Thymus (tissue), 11 donors: ENCODE measurements around the gene OSMR. TPM values are rescaled to one million over a fixed set of nuclear protein-coding genes. Genes with fewer than 3 reads are reported as not detected.

ENCODE experiments used
- DNase-seq, 9 donors: peaks; one replicate each; pipeline ENCODE4 v3.0.0-alpha.2; 2013; ENCODE audit warnings: low spot score in 9 of 9, low read depth in 6 of 9, missing footprints in 1 of 9
- H3K27ac ChIP-seq, 2 donors: one replicate each; pipeline ENCODE4 v1.5.1; 2013; ENCODE audit warnings: control low read depth in 1 of 2, low read depth in 1 of 2, low read length in 1 of 2, mild to moderate bottlenecking in 1 of 2, moderate library complexity in 1 of 2
- H3K27me3 ChIP-seq, 2 donors: one replicate each; pipeline ENCODE4 v1.5.1; 2013; ENCODE audit warnings: low read length in 1 of 2; ENCODE audit not compliant: control insufficient read depth in 2 of 2, insufficient read depth in 1 of 2
- H3K36me3 ChIP-seq, 2 donors: one replicate each; pipeline ENCODE4 v1.5.1; 2013; ENCODE audit warnings: low read length in 1 of 2, mild to moderate bottlenecking in 1 of 2, moderate library complexity in 1 of 2; ENCODE audit not compliant: control insufficient read depth in 2 of 2, insufficient read depth in 2 of 2
- H3K4me1 ChIP-seq, 2 donors: one replicate each; pipeline ENCODE4 v1.5.1; 2013; ENCODE audit warnings: low read length in 2 of 2; ENCODE audit not compliant: control insufficient read depth in 2 of 2, insufficient read depth in 2 of 2
- H3K4me3 ChIP-seq, 2 donors: one replicate each; pipeline ENCODE4 v1.5.1; 2013; ENCODE audit warnings: low read length in 2 of 2, control low read depth in 1 of 2, mild to moderate bottlenecking in 1 of 2
- H3K9me3 ChIP-seq, 2 donors: one replicate each; pipeline ENCODE4 v1.5.1; 2013; ENCODE audit warnings: low read length in 1 of 2, mild to moderate bottlenecking in 1 of 2; ENCODE audit not compliant: control insufficient read depth in 2 of 2, insufficient read depth in 1 of 2
- WGBS: extraction: QIAGEN DNeasy Blood & Tissue Kit; methylation state at CpG from one replicate; pipeline ENCODE4 v1.1.7; 2013; 5-methylcytosine and 5-hydroxymethylcytosine counted together
- polyA plus RNA-seq: library from polyadenylated mRNA; stranded (reverse); fragments of 200-250 nt; gene quantifications from one replicate; pipeline ENCODE4 v1.2.3, GENCODE V29; 2013
- total RNA-seq: library from RNA; stranded (reverse); fragments of 120-200 nt; gene quantifications from one replicate; pipeline ENCODE4 v1.2.4, GENCODE V29; 2013
- donor health status: healthy.

The OSMR gene
- total and polyA plus RNA-seq, 2 donors: 7.6 to 32.0 TPM

DNA sequence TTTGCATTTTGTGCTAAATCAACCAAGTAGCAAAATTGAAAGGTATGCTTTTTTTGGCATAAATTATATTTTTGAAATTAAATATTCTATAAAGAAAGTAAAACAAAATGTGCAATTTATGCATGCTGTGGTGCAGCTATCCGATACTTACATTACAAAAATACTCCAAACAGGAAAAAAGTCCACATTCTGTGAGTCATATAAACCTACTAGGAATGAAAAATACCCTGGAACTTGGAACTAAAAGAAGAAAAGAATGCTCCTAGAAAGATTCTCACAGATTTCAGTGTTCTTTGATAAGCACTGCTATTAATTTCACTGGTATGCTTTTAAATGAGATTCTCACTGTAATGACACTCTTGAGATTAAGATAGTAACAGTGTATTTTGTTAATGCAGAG lies 92.6 kb downstream of the OSMR start:
- 95% methylated on average over 1 of the region's 1 CpG for WGBS
- no peaks in the 10 kb centered on the region for H3K27me3 ChIP-seq
- H3K4me1 ChIP-seq: no peaks in the 10 kb centered on the region
- H3K36me3 ChIP-seq: peaks cover 11 to 44% of the 10 kb centered on the region in 2 donors
- H3K27ac ChIP-seq: no peak overlapping the region
- H3K4me3 ChIP-seq: no peak overlapping the region
- no peaks in the 10 kb centered on the region for H3K9me3 ChIP-seq
- DNase-seq: no peak

DNA sequence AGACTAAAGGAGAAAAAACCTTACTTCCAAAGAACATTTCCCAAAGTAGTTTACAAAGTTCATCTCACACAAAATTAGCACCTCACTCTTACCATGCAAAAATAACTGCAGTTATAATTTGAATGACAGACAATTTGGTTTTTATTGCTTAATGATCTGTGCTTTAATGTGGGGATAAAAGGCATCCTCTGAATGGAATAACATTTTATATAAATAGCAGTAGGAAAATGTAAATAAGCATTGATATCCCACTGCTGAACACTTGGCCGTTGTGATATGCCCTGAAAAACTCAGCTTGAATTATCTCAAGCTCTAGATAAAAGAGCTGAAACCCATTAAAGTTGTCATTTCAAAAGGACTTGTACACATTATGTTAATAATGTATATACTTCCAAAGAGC lies 93.2 kb downstream of the OSMR start:
- Histone ChIP-seq H3K9me3 (no peaks in the 10 kb centered on the region), H3K27me3 (no peaks in the 10 kb centered on the region), H3K4me3 (no peak overlapping the region), H3K27ac (no peak overlapping the region), H3K36me3 (peaks cover 11 to 47% of the 10 kb centered on the region in 2 donors), H3K4me1 (no peaks in the 10 kb centered on the region)
- WGBS: 97% methylated on average over 1 of the region's 1 CpG
- DNase-seq: no peak

DNA sequence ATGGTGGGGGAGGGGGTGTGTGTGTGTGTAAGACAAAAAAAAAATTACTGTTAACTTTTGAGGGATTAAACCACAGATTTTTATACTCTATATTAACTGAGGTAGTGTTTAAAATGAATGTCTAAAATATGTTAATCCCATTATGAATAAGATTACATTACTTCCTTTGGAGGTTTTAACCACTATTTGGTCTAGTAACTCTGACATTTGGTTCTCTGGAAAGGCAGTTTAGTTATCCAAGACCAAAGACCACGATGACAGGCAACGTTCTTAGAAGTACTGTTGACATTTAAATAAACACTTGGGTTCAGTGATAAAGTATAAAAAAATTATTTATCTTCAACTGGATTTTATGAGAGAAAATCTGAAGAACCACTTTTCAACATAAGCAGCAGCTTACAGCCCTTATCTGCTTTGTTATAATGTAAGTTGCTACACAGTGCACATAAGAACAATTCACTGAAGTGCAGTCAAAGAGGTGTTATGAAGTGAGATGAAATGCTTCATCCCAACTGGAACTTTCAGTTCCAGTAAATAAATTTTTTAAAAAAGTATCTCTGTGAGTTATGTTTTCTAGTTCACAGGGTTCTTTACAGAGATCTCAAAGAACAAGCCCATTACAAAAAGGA lies 94.5 kb downstream of the OSMR start:
- no peak for DNase-seq
- H3K36me3 ChIP-seq: peaks cover 16 to 60% of the 10 kb centered on the region in 2 donors
- H3K9me3 ChIP-seq: no peaks in the 10 kb centered on the region
- no peaks in the 10 kb centered on the region for H3K27me3 ChIP-seq
- 91% methylated on average over 2 of the region's 2 CpGs for WGBS
- no peak overlapping the region for H3K27ac ChIP-seq
- H3K4me3 ChIP-seq: no peak overlapping the region
- H3K4me1 ChIP-seq: no peaks in the 10 kb centered on the region

DNA sequence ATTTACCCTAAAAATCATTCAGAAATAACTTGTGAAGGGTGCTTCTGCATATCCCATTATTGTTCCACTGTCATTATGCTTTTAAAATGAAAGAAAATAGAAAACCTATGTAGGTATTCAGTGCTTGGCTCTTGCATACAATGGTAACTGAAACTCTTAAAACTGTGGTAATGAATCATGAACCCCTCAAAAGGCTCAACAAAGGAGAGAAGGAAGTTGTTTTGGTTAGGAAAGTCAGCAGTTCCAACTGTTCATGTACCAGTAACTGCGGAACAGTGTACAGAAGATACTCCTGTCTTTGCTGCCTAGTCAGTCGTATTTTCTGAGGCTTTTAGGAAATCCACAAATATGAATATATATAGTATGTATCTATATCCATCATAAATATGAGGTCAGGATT lies 96.1 kb downstream of the OSMR start:
- H3K9me3 ChIP-seq: no peaks in the 10 kb centered on the region
- no peak for DNase-seq
- WGBS: 100% methylated on average over 2 of the region's 2 CpGs
- peaks cover 16 to 59% of the 10 kb centered on the region in 2 donors for H3K36me3 ChIP-seq
- H3K27me3 ChIP-seq: no peaks in the 10 kb centered on the region
- no peak overlapping the region for H3K4me3 ChIP-seq
- H3K4me1 ChIP-seq: no peaks in the 10 kb centered on the region
- no peak overlapping the region for H3K27ac ChIP-seq

DNA sequence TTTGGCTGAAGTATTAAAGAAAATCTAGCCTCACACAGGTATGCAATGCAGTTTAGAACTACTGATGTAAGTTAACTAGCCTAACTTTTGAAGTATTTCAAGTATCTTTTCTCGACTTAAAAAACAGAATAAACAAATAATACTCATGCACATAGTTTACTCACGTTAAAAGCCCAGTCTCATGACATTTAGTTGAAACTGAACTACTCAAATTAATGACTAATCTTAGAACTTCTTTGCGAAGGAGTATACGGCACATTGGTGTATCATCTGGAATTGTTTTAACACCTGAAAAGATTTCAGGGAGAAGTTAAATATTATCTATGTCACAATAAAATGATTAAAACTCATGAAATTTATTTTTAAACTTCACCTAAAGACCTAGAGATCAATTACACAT lies 98.5 kb downstream of the OSMR start:
- no peak overlapping the region for H3K4me3 ChIP-seq
- no peaks in the 10 kb centered on the region for H3K9me3 ChIP-seq
- DNase-seq: no peak
- no peaks in the 10 kb centered on the region for H3K4me1 ChIP-seq
- H3K27me3 ChIP-seq: no peaks in the 10 kb centered on the region
- 98% methylated on average over 4 of the region's 4 CpGs for WGBS
- no peak overlapping the region for H3K27ac ChIP-seq
- peaks cover 20 to 57% of the 10 kb centered on the region in 2 donors for H3K36me3 ChIP-seq

DNA sequence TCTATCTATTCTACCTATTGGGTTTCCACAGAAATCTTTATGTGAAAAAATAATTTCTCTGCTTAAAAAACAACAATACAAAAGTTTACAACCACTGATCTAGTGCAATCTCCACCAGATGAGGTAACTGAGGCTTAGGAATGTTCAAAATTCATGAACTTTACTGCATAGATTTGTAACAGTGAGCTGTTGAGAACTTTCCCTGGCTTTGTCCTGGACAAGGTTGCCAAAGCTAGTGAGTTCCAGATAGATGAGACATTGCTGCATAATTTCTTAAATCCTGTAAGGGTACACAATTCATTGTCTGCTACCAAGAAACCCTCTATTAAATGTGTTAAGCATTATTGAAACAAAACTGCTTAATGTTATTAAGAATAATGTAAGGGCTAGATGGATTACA lies 102.7 kb downstream of the OSMR start:
- Histone ChIP-seq H3K4me3 (no peak overlapping the region), H3K36me3 (peaks cover 20 to 66% of the 10 kb centered on the region in 2 donors), H3K27me3 (no peaks in the 10 kb centered on the region), H3K9me3 (no peaks in the 10 kb centered on the region), H3K4me1 (no peaks in the 10 kb centered on the region), H3K27ac (no peak overlapping the region)
- DNase-seq: no peak

DNA sequence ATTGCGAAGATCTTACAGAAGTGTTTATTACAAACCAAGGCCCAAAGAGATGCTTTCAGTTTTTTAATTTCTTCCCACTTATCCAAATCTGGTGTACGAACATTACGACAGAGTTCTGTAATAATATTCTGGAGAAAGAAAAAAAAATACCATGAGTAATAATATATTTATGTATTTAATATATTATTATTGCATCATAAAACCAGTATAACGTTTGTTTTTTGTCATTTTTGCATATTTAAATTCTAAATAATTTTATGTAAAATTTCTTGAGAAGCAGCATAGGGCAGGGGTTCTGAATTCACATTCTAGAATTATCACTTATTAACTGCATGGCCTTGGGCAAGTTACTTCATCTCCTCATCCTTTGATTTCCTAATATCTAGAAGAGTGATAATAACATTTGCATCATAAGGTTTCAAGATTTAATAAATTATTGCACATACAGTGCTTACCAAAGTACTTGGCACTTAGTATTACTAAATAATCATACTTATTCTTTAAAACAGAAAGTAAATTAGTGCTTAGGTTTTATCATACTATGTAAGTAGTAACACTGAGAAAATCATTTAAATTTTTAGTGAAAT lies 107.7 kb downstream of the OSMR start:
- Histone ChIP-seq H3K27ac (no peak overlapping the region), H3K4me1 (no peaks in the 10 kb centered on the region), H3K4me3 (no peak overlapping the region), H3K36me3 (peaks cover 14 to 76% of the 10 kb centered on the region in 2 donors), H3K9me3 (no peaks in the 10 kb centered on the region), H3K27me3 (no peaks in the 10 kb centered on the region)
- over 99% methylated on average over 4 of the region's 4 CpGs for WGBS
- DNase-seq: no peak

DNA sequence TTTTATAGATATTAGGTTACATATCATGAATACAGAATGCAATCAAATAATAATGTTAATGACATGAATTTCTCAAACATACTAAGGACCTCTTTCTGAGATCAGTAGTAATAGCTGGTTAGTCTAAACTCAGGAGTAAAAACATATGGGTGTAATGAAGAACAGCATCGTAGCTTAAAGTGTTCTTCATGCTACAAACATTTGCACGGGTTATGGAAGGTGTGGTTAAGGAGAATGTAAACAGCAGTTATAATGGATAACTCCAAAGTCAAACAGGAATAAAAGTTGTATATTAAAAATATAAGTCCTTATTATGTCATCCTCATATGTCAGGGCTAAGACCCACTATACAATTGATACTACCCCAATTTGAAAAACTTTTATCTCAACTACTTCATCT lies 115.9 kb downstream of the OSMR start:
- no peak overlapping the region for H3K4me3 ChIP-seq
- H3K27ac ChIP-seq: no peak overlapping the region
- no peaks in the 10 kb centered on the region for H3K27me3 ChIP-seq
- no peaks in the 10 kb centered on the region for H3K4me1 ChIP-seq
- DNase-seq: no peak
- WGBS: 95% methylated on average over 2 of the region's 2 CpGs
- H3K36me3 ChIP-seq: peaks cover 13 to 70% of the 10 kb centered on the region in 2 donors
- no peaks in the 10 kb centered on the region for H3K9me3 ChIP-seq

DNA sequence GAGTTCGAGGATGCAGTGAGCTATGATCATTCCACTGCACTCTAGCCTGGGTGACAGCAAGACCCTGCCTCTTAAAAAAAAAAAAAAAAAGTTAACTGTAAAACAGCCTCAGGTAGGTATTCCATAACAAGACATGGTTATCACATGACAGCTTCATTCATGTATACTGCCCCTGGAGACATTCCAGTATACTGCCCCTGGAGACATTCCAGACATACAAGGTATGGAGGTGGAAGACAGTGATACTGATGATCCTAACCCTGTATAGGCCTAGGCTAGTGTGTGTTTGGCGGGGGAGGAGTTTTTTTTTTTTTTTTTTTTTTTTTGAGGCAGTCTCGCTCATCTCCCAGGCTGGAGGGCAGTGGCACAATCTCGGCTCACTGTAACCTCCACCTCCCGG lies 122.9 kb downstream of the OSMR start:
- Histone ChIP-seq H3K27me3 (no peaks in the 10 kb centered on the region), H3K36me3 (peaks cover 17 to 44% of the 10 kb centered on the region in 2 donors), H3K27ac (no peak overlapping the region), H3K4me3 (no peak overlapping the region), H3K4me1 (no peaks in the 10 kb centered on the region), H3K9me3 (no peaks in the 10 kb centered on the region)
- 98% methylated on average over 5 of the region's 5 CpGs for WGBS
- no peak for DNase-seq
